GM12801 (cell line): ENCODE results near the gene FOXN1.

Source experiments
- TF ChIP-seq, protein P1 (sequence below): IDR thresholded peaks from one replicate; pipeline ENCODE4 v1.5.1; 2011; ENCODE audit warnings: control low read depth; ENCODE audit not compliant: insufficient read length; ENCODE audit errors: extremely low read depth

The FOXN1 gene

GRCh38 chr17:28508211-28508724 is 2.1 kb downstream of the FOXN1 start:
- TF ChIP-seq, protein P1, sequence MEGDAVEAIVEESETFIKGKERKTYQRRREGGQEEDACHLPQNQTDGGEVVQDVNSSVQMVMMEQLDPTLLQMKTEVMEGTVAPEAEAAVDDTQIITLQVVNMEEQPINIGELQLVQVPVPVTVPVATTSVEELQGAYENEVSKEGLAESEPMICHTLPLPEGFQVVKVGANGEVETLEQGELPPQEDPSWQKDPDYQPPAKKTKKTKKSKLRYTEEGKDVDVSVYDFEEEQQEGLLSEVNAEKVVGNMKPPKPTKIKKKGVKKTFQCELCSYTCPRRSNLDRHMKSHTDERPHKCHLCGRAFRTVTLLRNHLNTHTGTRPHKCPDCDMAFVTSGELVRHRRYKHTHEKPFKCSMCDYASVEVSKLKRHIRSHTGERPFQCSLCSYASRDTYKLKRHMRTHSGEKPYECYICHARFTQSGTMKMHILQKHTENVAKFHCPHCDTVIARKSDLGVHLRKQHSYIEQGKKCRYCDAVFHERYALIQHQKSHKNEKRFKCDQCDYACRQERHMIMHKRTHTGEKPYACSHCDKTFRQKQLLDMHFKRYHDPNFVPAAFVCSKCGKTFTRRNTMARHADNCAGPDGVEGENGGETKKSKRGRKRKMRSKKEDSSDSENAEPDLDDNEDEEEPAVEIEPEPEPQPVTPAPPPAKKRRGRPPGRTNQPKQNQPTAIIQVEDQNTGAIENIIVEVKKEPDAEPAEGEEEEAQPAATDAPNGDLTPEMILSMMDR, result no peak

DNA sequence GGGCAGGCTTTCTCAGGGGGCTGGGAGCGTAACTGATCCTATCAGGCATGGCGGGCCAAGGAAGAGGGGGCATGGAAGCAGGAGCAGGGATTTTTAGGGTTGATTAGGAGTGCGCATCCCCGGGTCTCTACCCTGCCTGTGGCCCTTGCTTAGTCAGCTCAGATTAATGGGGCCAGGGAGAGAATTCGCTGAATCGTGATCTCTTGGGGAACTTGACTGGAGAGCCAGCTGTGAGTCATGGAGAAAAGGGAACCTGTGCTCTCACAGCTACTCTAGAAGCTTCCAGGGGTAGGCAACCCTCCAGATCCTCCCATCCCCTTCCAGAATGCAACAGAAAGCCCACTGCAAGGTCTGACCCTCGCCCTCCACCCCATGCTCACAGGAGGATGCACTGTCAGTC is 3.6 kb downstream of the FOXN1 start:
- TF ChIP-seq, protein P1, result no peak

DNA sequence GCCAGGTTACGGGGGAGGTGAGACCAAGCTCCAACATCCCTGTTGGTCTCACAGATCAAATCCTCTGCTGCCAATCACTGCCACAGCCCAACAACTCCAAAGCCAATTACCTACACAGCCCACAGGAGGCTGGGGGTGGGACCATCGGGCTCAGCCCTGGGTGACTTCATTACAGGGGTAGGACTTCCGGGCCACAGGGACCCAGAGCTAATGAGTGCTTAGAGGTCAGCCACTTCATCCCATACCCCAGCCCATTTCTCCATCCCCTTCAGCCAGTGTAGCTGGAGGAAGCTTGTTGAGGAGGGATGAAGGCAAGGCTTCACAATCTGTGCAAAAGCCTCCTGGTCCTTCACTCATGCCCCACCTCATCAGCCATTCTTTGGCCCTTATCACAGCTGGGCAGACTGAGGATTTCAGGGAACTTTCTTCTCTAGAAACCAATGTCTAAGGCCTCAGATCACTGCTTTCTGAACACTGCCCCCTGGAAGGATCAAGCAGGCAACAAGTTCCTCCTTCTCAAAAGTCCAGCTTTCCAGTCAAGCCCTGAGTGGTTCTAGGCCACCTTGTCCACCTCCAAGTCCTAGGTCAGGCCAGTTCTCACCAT is 5.8 kb downstream of the FOXN1 start:
- TF ChIP-seq, protein P1, result no peak

DNA sequence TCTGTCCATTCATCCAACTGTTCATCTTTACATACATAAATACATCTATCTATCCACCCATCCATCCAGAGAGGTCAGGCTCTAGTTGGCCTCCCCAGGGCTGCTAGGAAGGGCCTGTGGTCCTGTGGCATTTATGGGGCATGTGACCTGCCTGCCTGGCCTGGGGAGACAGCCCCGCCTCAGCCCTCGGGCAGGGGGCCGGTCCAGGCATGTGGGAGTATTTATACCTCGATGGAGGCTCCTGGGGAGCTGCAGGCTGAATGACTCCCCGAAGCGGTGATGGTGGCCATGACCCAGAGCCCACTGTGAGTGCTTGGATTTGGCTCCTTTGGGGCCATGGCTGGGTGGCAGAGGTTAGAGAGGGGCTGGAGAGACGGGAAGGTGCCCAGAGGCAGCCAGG is 7.3 kb downstream of the FOXN1 start:
- TF ChIP-seq, protein P1, result no peak

DNA sequence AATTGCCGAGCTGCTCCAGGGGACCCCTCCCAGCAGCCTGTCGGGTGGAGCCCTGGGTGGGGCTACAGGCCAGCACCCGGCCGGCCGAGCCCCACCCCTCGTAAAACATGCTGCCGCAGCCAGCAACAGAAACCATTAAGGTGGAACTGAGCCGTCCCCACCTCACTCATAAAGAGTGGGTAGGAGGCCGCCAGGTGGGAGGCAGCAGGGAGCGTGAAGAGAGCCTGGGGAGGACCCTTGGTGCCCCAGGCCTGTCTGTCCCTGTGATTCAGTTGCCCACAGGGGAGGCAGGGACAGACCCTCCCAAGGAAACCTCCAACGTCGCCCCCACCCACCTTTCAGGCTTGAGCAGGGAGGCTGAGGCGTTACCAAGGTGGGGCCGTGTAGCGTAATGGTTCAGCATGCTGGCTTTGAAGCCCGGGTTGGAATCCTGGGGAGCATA is 8.4 kb downstream of the FOXN1 start:
- TF ChIP-seq, protein P1, result no peak

- TF ChIP-seq, protein P1, result no peak
Measured at GRCh38 chr17:28515518-28515917, 9.4 kb downstream of the FOXN1 start.

- TF ChIP-seq, protein P1, result no peak
Measured at GRCh38 chr17:28518132-28518531, 12.0 kb downstream of the FOXN1 start.
